Medulla oblongata (tissue), 1 donor: ENCODE results near the gene GIMAP5.
A peak's percentile ranks its signal among the peaks of the same experiment; 100 is the strongest.

Experiments used
- DNase-seq: peaks from one replicate; pipeline ENCODE4 v3.0.0-alpha.2; 2015; ENCODE audit errors: extremely low spot score

The GIMAP5 gene

DNA sequence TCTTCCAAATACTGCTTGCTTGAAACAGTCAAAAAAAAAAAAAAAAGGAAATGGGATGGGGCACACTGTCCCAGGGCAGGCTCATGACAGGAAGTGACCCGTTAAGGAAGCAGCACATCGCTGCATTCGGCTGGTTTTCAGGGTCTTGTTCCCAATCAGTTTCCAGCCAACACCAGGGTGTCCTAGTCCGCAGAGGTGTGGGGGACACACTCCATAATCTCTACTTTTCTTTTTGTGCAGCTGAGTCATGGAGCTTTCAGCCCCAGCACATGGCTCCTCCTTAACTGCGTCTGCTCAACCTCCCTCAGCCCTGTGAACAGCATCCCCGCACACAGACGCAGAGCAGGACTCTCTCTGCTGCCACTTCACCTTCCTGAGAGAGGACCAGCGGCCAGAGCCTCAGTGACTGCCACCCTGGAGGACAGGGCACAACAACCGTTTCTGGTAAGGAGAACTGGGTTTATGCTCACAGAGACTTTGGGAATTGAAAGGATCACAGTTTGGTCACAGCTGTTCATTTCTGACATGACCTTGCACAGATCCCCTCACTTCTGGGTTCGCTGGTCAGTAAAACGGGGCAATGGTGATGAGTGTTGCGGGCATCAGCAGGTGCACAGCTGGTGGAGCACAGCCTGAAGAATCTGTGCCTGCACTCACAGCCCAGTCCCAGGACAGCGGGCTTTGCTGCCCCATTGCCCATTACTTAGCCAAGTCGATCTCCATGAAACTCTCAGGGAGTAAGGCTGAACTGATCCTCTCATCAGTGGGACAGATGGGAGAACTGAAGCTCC lies at the start of gene GIMAP5:
Gene GIMAP5, plus strand, starts transcription at position 154 of the 791 bp plus-strand sequence. CDS start 3,467 bp downstream, outside the sequence.
- DNase-seq = peak; percentile 41

DNA sequence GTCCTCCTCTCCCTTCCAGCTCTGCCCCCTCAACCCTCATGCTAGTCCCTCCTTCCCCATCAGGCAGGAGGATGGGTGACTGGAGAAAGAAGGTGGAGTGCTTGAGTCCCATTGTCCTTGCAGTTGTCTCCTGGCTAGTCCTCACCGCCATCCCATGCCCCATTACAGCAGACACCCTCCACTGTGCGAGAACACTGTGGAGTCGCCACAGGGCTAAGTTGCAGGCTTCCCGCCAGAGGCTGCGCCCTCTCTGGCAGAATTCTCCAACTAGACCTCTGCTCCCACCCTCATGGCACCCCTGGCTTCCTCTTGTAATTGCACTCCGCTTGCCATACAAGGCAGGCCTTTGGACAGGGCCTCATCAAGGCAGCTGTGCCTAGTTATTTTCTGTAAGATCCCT lies 48.6 kb upstream of the GIMAP5 start:
- DNase-seq = no peak

DNA sequence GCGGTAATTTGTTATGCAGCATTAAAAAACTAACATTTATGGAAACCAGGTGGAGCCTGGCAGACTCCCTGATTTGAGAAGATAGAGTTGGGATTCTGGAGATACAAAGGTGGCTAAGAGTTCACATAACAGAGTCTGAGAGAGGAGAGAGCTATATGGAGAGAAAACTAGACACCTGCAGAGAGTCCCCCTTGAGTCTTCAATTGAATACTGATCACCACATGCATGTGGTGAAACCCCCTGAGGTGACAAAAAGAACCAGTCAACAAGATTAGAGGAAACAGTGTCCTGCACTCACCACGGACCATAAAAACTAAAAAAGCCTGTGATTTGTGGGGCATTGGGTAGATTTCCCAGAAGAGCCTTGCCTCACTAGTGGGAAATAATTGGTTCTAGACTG lies 41.6 kb upstream of the GIMAP5 start:
- no peak for DNase-seq

- no peak for DNase-seq
Measured at GRCh38 chr7:150703209-150703608, 34.0 kb upstream of the GIMAP5 start.

- no peak for DNase-seq
Measured at GRCh38 chr7:150715293-150715692, 21.9 kb upstream of the GIMAP5 start.

GRCh38 chr7:150715738-150716137 lies 21.5 kb upstream of the GIMAP5 start:
- no peak for DNase-seq

DNA sequence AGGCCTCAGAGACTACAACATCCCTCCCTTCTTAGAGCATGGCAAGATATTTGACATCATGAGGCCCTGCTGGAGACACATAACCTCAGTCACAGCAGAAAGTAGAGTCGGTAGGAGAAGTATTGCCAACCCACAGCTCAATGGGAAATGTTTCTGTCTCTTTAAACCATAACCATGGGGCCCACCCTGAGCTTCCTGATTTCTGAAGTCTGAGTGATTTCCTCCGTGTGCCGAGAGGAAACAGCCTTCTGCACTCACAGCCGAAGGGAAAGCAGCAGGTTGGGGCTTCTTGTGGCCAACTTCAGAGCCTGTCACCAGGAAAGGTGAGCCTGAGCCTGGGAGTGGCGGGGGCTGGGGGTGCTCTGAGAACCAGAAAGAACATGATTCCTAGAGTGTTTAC lies 20.9 kb upstream of the GIMAP5 start, which contains the start of gene GIMAP1:
Gene GIMAP1, plus strand, starts transcription at position 246 of the 400 bp plus-strand sequence. CDS start 2,435 bp downstream, outside the sequence.
- DNase-seq = peak; percentile 63

DNA sequence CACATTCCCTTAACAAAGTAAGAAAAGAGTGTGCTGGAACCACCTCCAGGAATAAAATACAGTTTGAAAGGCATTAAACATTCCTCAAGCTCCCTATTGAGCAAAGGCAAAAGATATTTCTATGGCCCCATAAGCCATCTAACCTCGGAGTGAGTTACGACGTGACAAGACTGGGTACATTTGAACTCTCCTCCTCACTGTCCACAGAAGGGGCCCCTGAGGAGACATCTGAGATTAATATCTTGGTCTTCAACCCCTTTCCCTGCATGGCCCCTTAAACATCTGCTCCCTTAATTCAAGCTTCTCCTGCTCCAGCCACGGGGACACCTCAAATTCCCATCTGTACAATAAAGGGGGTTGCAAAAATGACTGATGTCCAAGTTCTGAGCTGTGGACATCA lies 20.3 kb upstream of the GIMAP5 start:
- DNase-seq = no peak

DNA sequence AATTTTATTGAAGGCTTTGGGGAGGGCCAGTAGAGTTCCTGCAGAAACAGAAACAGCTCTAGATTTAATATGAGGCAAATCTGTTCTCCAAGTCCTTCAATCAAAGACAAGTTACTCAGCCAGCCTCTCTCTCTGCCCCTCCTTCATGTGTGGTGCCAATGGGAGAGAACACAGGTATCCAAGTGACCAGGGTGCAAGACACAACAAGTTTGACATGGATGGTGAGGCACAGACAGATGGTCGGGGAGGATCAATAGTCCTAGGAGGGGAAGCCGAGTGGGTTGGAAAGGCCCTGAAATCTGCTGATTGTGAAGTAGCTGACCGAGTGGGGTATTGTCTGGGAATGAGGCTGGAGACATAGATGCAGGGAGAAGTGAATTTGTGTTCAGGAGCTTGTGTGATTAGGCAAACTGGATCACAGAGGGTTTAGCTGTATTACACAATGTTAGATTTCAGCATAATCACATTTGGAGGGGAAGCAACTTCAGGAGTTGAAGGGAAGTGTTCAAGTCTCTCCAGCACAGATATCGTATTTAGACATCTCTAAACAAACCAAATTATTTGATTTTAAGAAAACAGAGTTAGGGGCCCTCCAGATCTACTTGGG lies 19.3 kb upstream of the GIMAP5 start:
- DNase-seq = no peak

- no peak for DNase-seq
Measured at GRCh38 chr7:150719436-150719835, 17.8 kb upstream of the GIMAP5 start.

- DNase-seq = no peak
Measured at GRCh38 chr7:150719960-150720891, 17.0 kb upstream of the GIMAP5 start.

DNA sequence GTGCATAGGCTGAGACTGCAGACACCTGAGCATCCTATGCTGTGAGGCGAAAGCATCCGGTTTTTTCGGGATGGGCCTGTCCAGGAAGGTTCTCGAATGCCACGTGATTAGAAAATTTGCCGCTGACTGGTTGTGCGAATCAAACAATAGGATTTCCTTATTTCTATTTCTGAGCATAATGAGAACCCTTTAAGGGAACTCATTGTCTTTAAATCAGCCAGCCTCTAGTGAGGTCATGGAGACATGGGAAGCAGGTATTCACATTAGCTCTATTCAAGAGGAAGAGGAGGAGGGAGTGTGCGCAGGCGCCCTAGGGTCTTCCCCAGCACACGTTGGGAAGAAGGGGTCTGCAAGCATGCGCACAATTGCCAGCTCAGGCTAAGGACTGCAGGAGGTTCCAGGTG lies 15.2 kb upstream of the GIMAP5 start:
- no peak for DNase-seq

GRCh38 chr7:150722431-150722931 lies 14.7 kb upstream of the GIMAP5 start:
- peak; percentile 55 for DNase-seq

- DNase-seq = no peak
Measured at GRCh38 chr7:150723467-150723866, 13.8 kb upstream of the GIMAP5 start.

DNA sequence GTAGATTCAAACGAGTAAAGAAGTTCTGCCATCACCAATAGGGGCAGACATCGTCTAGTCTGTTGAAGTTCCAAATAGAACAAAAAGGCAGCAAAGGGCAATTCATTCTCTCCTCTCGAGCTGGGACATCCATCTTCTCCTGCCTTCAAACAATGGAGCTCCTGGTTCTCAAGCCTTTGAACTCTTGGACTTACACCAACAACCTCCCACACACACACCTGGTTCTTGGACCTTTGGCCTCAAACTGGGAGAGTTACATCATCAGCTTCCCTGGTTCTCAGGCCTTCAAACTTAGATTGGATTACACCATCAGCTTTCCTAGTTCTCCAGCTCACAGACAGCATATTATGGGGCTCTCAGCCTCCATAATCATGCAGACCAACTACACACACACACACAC lies 9.8 kb upstream of the GIMAP5 start:
- DNase-seq = no peak

GRCh38 chr7:150728011-150728410 lies 9.2 kb upstream of the GIMAP5 start:
- no peak for DNase-seq

- no peak for DNase-seq
Measured at GRCh38 chr7:150728609-150729008, 8.6 kb upstream of the GIMAP5 start.

- no peak for DNase-seq
Measured at GRCh38 chr7:150731916-150732315, 5.3 kb upstream of the GIMAP5 start.

- no peak for DNase-seq
Measured at GRCh38 chr7:150732786-150733481, 4.3 kb upstream of the GIMAP5 start.

DNA sequence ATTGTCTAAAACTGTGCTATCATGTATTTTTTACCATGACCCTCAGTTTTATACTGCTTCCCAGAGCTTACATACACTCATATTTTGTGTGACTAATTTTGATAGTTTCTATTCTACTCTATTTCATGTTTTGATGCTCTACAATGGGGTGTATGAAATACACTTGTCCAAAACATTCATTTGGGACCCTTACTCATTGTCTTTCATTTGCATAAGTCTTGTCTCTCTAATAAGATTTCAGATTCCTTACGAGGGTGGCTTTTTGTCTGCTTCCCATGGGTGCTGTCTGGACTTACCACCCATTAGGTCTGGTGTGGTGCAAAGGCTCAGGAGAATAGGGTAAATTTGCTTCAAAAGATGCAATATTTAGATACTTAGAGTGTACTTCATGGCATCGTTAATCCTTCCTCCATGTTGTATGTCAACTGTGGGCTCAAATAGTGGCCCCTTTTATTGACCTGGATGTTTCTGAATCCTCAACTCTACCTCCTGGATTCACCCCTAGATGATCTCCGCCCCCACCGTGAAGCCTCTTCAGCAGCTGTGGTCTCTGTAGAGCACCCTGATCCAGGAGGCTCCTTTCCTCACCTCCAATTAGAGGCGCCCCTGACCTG lies 3.6 kb upstream of the GIMAP5 start:
- no peak for DNase-seq

DNA sequence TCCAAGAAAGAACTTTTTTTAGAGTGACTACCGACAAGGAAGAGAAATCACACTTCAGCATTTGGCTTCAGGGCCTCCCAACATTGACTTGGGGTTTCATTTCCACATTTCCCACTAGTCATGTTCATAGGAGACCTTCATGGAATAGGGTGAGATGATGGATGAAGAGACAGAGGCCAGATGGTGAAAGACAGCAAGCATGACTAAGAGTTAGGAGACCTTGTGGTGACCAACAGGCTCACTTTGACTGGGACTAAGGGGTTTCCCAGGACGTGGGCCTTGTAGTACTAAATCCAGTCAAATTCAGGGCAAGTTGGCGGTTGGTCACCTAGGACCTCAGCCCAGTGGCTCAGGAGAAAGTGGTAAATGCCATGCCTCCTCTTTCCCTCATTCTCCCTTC lies 3.0 kb upstream of the GIMAP5 start:
- no peak for DNase-seq
